Ectodermal cell (in vitro differentiated cells): ENCODE results near the gene STX18.
"Not testable (repeated sequence)": the region's sequence is repeated elsewhere in the genome, so short reads cannot be mapped to it uniquely, and the experiment has no call there.

ENCODE experiments used
- H3K27ac ChIP-seq: 2 replicates; pipeline ENCODE4 v1.7.0; 2013; ENCODE audit warnings: mild to moderate bottlenecking, low read depth, low read length; ENCODE audit not compliant: insufficient read depth, poor library complexity, severe bottlenecking
- H3K27me3 ChIP-seq: 2 replicates; pipeline ENCODE4 v1.7.0; 2013; ENCODE audit warnings: mild to moderate bottlenecking, low read length; ENCODE audit not compliant: insufficient read depth, control insufficient read depth, poor library complexity, severe bottlenecking
- H3K36me3 ChIP-seq: one replicate; pipeline ENCODE4 v1.7.0; 2013; ENCODE audit warnings: low read length; ENCODE audit not compliant: control insufficient read depth, insufficient read depth
- H3K4me1 ChIP-seq: one replicate; pipeline ENCODE4 v1.7.0; 2013; ENCODE audit warnings: low read length; ENCODE audit not compliant: control insufficient read depth, insufficient read depth
- H3K4me3 ChIP-seq: 2 replicates; pipeline ENCODE4 v1.7.0; 2013; ENCODE audit warnings: low read depth, low read length, control low read depth; ENCODE audit not compliant: insufficient read depth
- H3K9me3 ChIP-seq: 2 replicates; pipeline ENCODE4 v1.7.0; 2013; ENCODE audit warnings: mild to moderate bottlenecking, low read length, moderate library complexity; ENCODE audit not compliant: control insufficient read depth
- WGBS, 2 experiments: methylation state at CpG; one replicate each; pipeline ENCODE4 v1.1.7; 2013; ENCODE audit warnings: missing lambda C conversion rate in 2 of 2; 5-methylcytosine and 5-hydroxymethylcytosine counted together

Gene STX18

DNA sequence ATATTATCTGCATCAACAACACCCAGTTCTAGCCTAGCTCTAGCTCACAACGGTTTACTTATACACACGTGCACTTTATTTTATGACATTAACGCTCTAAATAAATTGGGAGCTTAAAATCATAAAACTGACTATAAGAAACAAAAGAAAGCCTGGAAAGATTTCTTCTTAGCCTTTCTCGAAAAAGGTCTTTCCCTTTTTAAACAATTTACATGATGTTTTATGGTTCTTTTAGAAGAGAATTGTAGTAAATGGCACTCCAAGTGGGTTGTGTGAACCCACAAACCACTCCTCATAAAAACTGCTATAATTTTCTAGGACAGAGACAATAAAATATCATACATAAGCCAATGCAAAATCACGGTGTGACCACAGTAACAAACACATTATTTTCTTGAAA lies 23.1 kb downstream of the STX18 start:
- Histone ChIP-seq H3K36me3 (no peaks in the 10 kb centered on the region), H3K4me3 (no peak overlapping the region), H3K27ac (no peak overlapping the region), H3K9me3 (no peaks in the 10 kb centered on the region), H3K27me3 (no peaks in the 10 kb centered on the region), H3K4me1 (peaks cover 18% of the 10 kb centered on the region)
- 88 to 96% methylated on average over 3 to 4 of the region's 5 CpGs for WGBS, 2 experiments

DNA sequence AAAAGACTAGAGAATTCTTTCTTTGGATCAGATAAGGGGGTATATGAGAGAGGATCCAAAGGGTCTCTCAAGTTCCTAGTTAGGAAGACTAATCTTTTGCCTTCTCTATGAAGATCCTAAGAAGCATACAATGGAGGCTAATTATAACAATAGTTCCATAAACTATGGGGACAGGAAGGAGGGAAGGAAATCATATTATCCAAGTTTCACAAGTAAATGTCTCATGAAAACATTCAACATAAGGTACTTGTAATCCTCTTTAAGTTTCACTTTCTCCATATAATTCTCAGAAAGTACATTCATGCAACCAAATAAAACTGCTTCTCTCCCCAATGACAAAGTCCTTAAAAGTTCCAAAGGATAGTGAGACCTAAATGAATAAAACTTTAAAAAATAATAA lies 27.1 kb downstream of the STX18 start:
- no peaks in the 10 kb centered on the region for H3K9me3 ChIP-seq
- no peaks in the 10 kb centered on the region for H3K27me3 ChIP-seq
- no peak overlapping the region for H3K4me3 ChIP-seq
- H3K27ac ChIP-seq = no peak overlapping the region
- no peaks in the 10 kb centered on the region for H3K36me3 ChIP-seq
- H3K4me1 ChIP-seq = peaks cover 6% of the 10 kb centered on the region

DNA sequence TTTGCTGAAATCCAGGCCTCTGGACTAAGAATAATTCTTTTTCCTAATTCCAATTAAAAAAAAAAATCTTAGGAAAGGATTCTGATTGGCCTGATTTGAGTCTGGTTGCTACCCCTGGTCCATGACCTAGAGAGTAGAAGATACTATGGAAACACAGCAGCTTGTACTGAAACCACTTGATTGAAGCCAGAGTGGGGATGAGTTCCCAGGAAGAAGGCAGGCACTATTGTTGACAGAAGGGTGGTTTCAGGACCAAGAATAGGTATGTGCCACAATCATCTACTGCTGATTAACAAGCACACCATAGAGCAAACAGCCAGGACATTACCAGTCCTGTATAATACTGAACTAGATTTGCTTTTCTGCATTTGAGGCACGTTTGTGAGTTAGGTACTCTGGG lies 29.6 kb downstream of the STX18 start:
- Histone ChIP-seq H3K27me3 (no peaks in the 10 kb centered on the region), H3K9me3 (no peaks in the 10 kb centered on the region), H3K27ac (no peak overlapping the region), H3K4me3 (no peak overlapping the region), H3K36me3 (no peaks in the 10 kb centered on the region), H3K4me1 (peaks cover 3% of the 10 kb centered on the region)
- WGBS, 2 experiments = 84 to 100% methylated on average over 1 of the region's 1 CpG

DNA sequence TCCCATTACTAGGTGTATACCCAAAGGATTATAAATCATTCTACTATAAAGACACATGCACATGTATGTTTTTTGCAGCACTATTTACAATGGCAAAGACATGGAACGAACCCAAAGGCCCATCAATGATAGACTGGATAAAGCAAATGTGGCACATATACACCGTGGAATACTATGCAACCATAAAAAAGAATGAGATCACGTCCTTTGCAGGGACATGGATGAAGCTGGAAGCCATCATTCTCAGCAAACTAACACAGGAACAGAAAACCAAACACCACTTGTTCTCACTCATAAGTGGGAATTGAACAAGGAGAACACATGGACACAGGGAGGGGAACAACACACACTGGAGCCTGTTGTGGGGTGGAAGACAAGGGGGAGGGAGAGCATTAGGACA lies 31.2 kb downstream of the STX18 start:
- H3K9me3 ChIP-seq, H3K36me3 ChIP-seq, H3K4me3 ChIP-seq, H3K27me3 ChIP-seq, H3K4me1 ChIP-seq, H3K27ac ChIP-seq: not testable (repeated sequence)
- 87 to 96% methylated on average over 3 of the region's 3 CpGs for WGBS, 2 experiments

DNA sequence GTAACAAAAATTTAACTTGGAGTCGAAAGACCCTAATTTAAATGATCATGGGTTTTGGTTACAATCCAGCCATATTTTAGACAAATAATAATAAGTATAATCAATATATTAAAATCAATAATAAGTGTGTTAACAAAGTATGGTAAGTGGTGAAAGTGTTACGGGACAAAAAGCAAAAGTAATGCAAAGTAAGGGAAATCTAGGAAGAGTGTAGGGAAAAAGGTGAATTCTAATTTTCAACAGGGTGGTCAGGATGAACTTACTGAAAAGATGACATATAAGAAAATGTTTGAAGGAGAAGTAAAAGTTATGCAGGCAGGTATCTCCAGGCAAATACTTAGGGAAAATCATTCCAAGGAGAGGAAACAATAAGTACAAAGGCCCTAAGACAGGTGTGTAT lies 32.3 kb downstream of the STX18 start:
- Histone ChIP-seq H3K9me3 (no peaks in the 10 kb centered on the region), H3K4me3 (no peak overlapping the region), H3K4me1 (peaks cover 3% of the 10 kb centered on the region), H3K27me3 (no peaks in the 10 kb centered on the region), H3K27ac (no peak overlapping the region), H3K36me3 (no peaks in the 10 kb centered on the region)
- 88 to 100% methylated on average over 1 to 2 of the region's 2 CpGs for WGBS, 2 experiments

DNA sequence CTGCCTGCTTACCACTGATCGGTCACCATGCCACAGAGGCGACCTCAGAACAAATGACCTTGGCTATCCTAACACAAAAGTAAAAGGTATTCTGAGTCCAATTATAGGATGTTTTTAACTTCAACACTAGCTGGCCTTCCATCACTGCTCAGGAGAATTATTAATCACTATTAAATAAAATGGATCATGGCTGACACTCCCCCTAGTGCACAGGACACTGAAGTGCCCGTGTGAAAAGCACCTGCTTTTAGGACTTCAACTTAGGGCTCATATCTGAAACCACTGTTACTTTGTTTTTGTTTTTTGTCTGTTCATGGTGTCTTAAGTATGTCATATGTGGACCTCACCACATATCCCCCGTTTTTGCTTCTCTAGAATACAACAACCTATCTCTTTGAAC lies 33.9 kb downstream of the STX18 start:
- H3K4me1 ChIP-seq = peaks cover 5% of the 10 kb centered on the region
- no peaks in the 10 kb centered on the region for H3K27me3 ChIP-seq
- no peaks in the 10 kb centered on the region for H3K9me3 ChIP-seq
- H3K27ac ChIP-seq = no peak overlapping the region
- no peaks in the 10 kb centered on the region for H3K36me3 ChIP-seq
- H3K4me3 ChIP-seq = no peak overlapping the region
- 64 to 67% methylated on average over 4 of the region's 4 CpGs for WGBS, 2 experiments

DNA sequence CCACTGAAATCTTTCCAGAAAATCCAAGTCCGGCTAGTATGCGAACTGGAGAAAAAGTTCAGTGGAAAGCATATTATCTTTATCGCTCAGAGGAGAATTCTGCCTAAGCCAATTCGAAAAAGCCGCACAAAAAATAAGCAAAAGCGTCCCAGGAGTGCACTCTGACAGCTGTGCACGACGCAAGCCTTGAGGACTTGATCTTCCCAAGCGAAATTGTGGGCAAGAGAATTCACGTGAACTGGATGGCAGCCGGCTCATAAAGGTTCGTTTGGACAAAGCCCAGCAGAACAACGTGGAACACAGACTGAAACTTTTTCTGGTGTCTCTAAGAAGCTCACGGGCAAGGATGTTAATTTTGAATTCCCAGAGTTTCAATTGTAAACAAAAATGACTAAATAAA lies 34.4 kb downstream of the STX18 start:
- Histone ChIP-seq H3K27ac (no peak overlapping the region), H3K9me3 (no peaks in the 10 kb centered on the region), H3K36me3 (no peaks in the 10 kb centered on the region), H3K27me3 (no peaks in the 10 kb centered on the region), H3K4me1 (peaks cover 9% of the 10 kb centered on the region), H3K4me3 (no peak overlapping the region)
- WGBS, 2 experiments = 96% methylated on average over 13 to 14 of the region's 14 CpGs

DNA sequence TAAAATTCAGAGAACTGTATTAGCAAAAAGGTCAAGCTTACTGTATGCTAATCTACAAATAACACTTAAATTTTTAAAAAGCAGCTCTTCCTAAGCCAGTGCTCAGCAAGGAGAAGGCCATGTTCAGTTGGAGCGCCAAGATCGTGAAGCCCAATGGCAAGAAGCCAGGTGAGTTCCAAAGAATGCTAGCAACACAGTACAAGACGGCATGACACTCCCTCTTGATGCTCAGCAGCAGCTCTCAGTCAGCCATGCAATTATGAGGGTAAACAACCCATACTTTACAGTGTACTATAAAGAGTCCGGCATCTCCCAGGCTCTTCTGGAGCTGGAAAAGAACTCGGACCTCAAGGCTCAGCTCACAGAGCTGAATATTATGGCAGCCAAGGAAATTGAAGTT lies 34.9 kb downstream of the STX18 start:
- Histone ChIP-seq H3K27ac (no peak overlapping the region), H3K4me3 (no peak overlapping the region), H3K4me1 (peaks cover 10% of the 10 kb centered on the region), H3K36me3 (no peaks in the 10 kb centered on the region), H3K9me3 (no peaks in the 10 kb centered on the region), H3K27me3 (no peaks in the 10 kb centered on the region)
- WGBS, 2 experiments = 94 to 95% methylated on average over 5 of the region's 5 CpGs

DNA sequence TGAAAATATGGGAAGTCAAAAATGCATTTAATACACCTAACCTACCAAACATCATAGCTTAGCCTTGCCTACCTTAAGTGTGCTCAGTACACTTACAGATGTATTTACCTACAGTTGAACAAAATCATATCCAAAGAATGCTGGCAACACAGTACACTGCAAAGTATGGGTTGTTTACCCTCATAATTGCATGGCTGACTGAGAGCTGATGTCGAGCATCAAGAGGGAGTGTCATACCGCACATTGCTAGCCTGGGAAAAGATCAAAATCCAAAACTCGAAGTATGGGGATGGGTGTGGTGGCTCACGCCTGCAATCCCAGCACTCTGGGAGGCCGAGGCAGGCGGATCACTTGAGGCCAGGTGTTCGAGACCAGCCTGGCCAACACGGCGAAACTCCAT lies 36.6 kb downstream of the STX18 start:
- H3K36me3 ChIP-seq, H3K27ac ChIP-seq, H3K9me3 ChIP-seq, H3K4me3 ChIP-seq, H3K27me3 ChIP-seq: not testable (repeated sequence)
- peaks cover 10% of the 10 kb centered on the region for H3K4me1 ChIP-seq
- 95 to 96% methylated on average over 9 of the region's 9 CpGs for WGBS, 2 experiments

DNA sequence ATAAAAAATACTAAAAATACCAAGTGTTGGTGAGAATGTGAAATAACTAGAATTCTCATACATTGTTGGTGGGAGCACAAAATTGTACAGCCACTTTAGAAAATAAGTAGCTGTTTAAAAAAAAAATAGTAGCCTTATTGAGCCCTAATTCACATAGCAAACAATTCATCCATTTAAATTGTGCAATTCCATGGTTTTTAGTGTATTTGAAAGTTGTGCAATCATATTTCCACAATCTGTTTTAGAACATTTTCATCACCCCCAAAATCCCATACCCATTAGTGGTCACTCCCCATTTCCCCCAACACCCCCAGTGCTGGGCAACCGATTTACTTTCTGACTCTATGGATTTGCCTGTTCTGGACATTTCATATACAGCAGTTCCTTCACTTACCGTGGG lies 37.1 kb downstream of the STX18 start:
- Histone ChIP-seq H3K4me1 (peaks cover 10% of the 10 kb centered on the region), H3K4me3 (no peak overlapping the region), H3K27me3 (no peaks in the 10 kb centered on the region), H3K9me3 (no peaks in the 10 kb centered on the region), H3K36me3 (no peaks in the 10 kb centered on the region), H3K27ac (no peak overlapping the region)
- WGBS, 2 experiments = 92 to 100% methylated on average over 1 of the region's 2 CpGs

DNA sequence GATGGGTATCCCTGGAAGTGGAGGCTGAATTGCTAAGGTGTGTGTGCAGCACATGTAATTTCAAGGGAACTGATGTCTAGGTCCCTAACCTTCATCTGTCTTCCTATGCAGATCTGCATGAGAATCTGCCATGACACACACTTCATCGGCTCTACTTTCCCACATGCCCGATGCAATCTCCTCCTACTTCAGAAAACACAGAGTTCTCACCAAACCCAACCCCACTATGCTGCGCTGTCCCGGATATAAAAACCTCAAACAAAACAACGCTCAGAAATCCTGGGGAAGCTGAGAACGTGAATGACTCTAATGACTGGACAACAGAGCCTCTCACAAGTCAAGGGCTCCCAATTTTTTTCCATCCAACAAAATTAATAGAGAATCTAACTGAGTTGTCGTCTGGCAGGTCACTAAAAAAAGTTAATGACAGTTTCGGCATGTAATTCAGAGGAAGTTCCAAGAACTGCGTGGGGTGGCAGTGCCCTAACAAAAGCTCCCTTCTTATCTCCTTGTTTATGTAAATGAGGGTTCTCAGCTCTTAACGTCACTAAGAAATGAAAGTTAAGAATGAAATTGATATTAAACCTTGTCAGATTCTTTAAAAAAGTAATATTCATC lies 39.0 kb downstream of the STX18 start:
- Histone ChIP-seq H3K27ac (no peak overlapping the region), H3K4me1 (peaks cover 10% of the 10 kb centered on the region), H3K36me3 (no peaks in the 10 kb centered on the region), H3K4me3 (no peak overlapping the region), H3K27me3 (no peaks in the 10 kb centered on the region), H3K9me3 (no peaks in the 10 kb centered on the region)
- WGBS, 2 experiments = 35 to 39% methylated on average over 9 of the region's 10 CpGs
